Measurements from ENCODE around the gene PEDS1. TPM values are rescaled to one million over a fixed set of nuclear protein-coding genes. Genes with fewer than 3 reads are reported as not detected.
"Not testable (repeated sequence)": the region's sequence is repeated elsewhere in the genome, so short reads cannot be mapped to it uniquely, and the experiment has no call there.

PEDS1 gene
- total RNA-seq (10 to 100 TPM; 17.2 to 22.6 TPM), polyA plus RNA-seq (10 to 100 TPM in 1 of 2 donors, 1 to 10 TPM in 1; 6.5 to 13.9 TPM)
- long read RNA-seq, donor 1, full-length matches to known transcripts = 79 of 104 reads
- long read RNA-seq, donor 1, partial matches to known transcripts = 15 of 104 reads
- long read RNA-seq, donor 1, other reads (novel, unspliced or antisense) = 10 of 104 reads
- long read RNA-seq, donor 2, full-length matches to known transcripts = 7 of 16 reads
- long read RNA-seq, donor 2, partial matches to known transcripts = 1 of 16 reads
- long read RNA-seq, donor 2, other reads (novel, unspliced or antisense) = 8 of 16 reads

- Histone ChIP-seq H3K4me1 (ENCODE audit: control insufficient read depth in 1 of 2, insufficient read depth in 2 of 2, low read length in 2 of 2) (peaks cover 0 to 4% of the 10 kb centered on the region in 2 donors), H3K4me3 (ENCODE audit: low read length in 2 of 2) (peak within 1 kb of the TSS; percentile 64 to 86), H3K27ac (ENCODE audit: low read depth in 1 of 2, low read length in 2 of 2) (peak within 1 kb of the TSS in 1 of 2 donors; percentile 15), H3K9me3 (ENCODE audit: control insufficient read depth, low read length) (no peaks in the 10 kb centered on the region), H3K27me3 (ENCODE audit: control insufficient read depth in 1 of 2, insufficient read depth in 2 of 2, low read length in 1 of 2) (no peaks in the 10 kb centered on the region), H3K36me3 (ENCODE audit: control insufficient read depth in 1 of 2, insufficient read depth in 2 of 2, low read length in 1 of 2) (no peaks in the 10 kb centered on the region)
- intact Hi-C loops (cut with DNase I) = no loop called here
- 1 to 2% methylated on average over 56 to 99 of the region's 99 CpGs for WGBS, 2 donors
- ATAC-seq (ENCODE audit: low FRiP score) = peak; percentile 96
- DNase-seq = peak; percentile 96 to 97
Measured at GRCh38 chr20:50153500-50154377, at the start of gene PEDS1. Gene PEDS1, minus strand, starts transcription at chr20:50153723. Its CDS starts 86 bp downstream, at chr20:50153637.

GRCh38 chr20:50202677-50203076 lies 49.2 kb upstream of the PEDS1 start:
- 96 to 97% methylated on average over 5 of the region's 5 CpGs for WGBS, 2 donors
- Histone ChIP-seq H3K27ac (ENCODE audit: low read depth in 1 of 2, low read length in 2 of 2) (no peak overlapping the region), H3K9me3 (ENCODE audit: control insufficient read depth, low read length) (no peaks in the 10 kb centered on the region), H3K4me3 (ENCODE audit: low read length in 2 of 2) (no peak overlapping the region), H3K36me3 (ENCODE audit: control insufficient read depth in 1 of 2, insufficient read depth in 2 of 2, low read length in 1 of 2) (no peaks in the 10 kb centered on the region), H3K27me3 (ENCODE audit: control insufficient read depth in 1 of 2, insufficient read depth in 2 of 2, low read length in 1 of 2) (no peaks in the 10 kb centered on the region), H3K4me1 (ENCODE audit: control insufficient read depth in 1 of 2, insufficient read depth in 2 of 2, low read length in 2 of 2) (no peaks in the 10 kb centered on the region)
- no peak for DNase-seq
- intact Hi-C loops (cut with DNase I) = loop anchor here in 1 of 2 donors (5.0 kb wide), 1 partner anchor 80 kb away; no protein-coding TSS in a partner anchor
- no peak for ATAC-seq (ENCODE audit: low FRiP score)

DNA sequence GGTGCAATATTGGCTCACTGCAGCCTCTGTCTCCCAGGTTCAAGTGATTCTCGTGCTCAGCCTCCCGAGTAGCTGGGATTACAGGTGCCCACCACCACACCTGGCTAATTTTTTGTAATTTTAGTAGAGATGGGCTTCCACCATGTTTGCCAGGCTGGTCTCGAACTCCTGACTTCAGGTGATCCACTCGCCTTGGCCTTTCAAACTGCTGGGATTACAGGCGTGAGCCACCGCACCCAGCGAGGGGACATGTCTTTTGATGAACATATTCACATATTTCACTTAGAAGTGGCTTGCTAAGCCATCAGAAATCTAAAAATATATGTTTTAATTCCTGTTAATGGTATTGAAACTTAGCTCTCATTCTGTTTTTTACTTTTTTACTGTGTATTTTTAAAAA lies 48.2 kb upstream of the PEDS1 start:
- intact Hi-C loops (cut with DNase I) = loop anchor here in 1 of 2 donors (5.0 kb wide), 1 partner anchor 81 kb away; no protein-coding TSS in a partner anchor
- not testable (repeated sequence) for H3K4me1 ChIP-seq (ENCODE audit: control insufficient read depth in 1 of 2, insufficient read depth in 2 of 2, low read length in 2 of 2); H3K27me3 ChIP-seq (ENCODE audit: control insufficient read depth in 1 of 2, insufficient read depth in 2 of 2, low read length in 1 of 2); ATAC-seq (ENCODE audit: low FRiP score); H3K4me3 ChIP-seq (ENCODE audit: low read length in 2 of 2); H3K27ac ChIP-seq (ENCODE audit: low read depth in 1 of 2, low read length in 2 of 2); H3K36me3 ChIP-seq (ENCODE audit: control insufficient read depth in 1 of 2, insufficient read depth in 2 of 2, low read length in 1 of 2); H3K9me3 ChIP-seq (ENCODE audit: control insufficient read depth, low read length)
- peak in 1 of 2 donors; percentile 36 for DNase-seq
- WGBS, 2 donors = 97% methylated on average over 7 of the region's 7 CpGs

- WGBS, 2 donors = 77 to 81% methylated on average over 6 of the region's 6 CpGs
- H3K4me1 ChIP-seq (ENCODE audit: control insufficient read depth in 1 of 2, insufficient read depth in 2 of 2, low read length in 2 of 2) = no peaks in the 10 kb centered on the region
- no peaks in the 10 kb centered on the region for H3K9me3 ChIP-seq (ENCODE audit: control insufficient read depth, low read length)
- no peak overlapping the region for H3K27ac ChIP-seq (ENCODE audit: low read depth in 1 of 2, low read length in 2 of 2)
- intact Hi-C loops (cut with DNase I) = loop anchor here in 1 of 2 donors (5.0 kb wide), 1 partner anchor 82 kb away; no protein-coding TSS in a partner anchor
- no peak for ATAC-seq (ENCODE audit: low FRiP score)
- DNase-seq = peak in 1 of 2 donors; percentile 17
- no peaks in the 10 kb centered on the region for H3K27me3 ChIP-seq (ENCODE audit: control insufficient read depth in 1 of 2, insufficient read depth in 2 of 2, low read length in 1 of 2)
- H3K4me3 ChIP-seq (ENCODE audit: low read length in 2 of 2) = no peak overlapping the region
- no peaks in the 10 kb centered on the region for H3K36me3 ChIP-seq (ENCODE audit: control insufficient read depth in 1 of 2, insufficient read depth in 2 of 2, low read length in 1 of 2)
Measured at GRCh38 chr20:50200482-50201104, 47.1 kb upstream of the PEDS1 start.

- intact Hi-C loops (cut with DNase I) = loop anchor here (5.0 to 10.0 kb wide), 4 partner anchors 75 to 195 kb away; no protein-coding TSS in a partner anchor
- H3K4me1 ChIP-seq (ENCODE audit: control insufficient read depth in 1 of 2, insufficient read depth in 2 of 2, low read length in 2 of 2) = no peaks in the 10 kb centered on the region
- WGBS, 2 donors = 87 to 91% methylated on average over 4 of the region's 4 CpGs
- H3K4me3 ChIP-seq (ENCODE audit: low read length in 2 of 2) = no peak overlapping the region
- ATAC-seq (ENCODE audit: low FRiP score) = no peak
- H3K36me3 ChIP-seq (ENCODE audit: control insufficient read depth in 1 of 2, insufficient read depth in 2 of 2, low read length in 1 of 2) = no peaks in the 10 kb centered on the region
- no peaks in the 10 kb centered on the region for H3K9me3 ChIP-seq (ENCODE audit: control insufficient read depth, low read length)
- no peaks in the 10 kb centered on the region for H3K27me3 ChIP-seq (ENCODE audit: control insufficient read depth in 1 of 2, insufficient read depth in 2 of 2, low read length in 1 of 2)
- DNase-seq = peak in 1 of 2 donors; percentile 9
- H3K27ac ChIP-seq (ENCODE audit: low read depth in 1 of 2, low read length in 2 of 2) = no peak overlapping the region
Measured at GRCh38 chr20:50199703-50200102, 46.2 kb upstream of the PEDS1 start.

DNA sequence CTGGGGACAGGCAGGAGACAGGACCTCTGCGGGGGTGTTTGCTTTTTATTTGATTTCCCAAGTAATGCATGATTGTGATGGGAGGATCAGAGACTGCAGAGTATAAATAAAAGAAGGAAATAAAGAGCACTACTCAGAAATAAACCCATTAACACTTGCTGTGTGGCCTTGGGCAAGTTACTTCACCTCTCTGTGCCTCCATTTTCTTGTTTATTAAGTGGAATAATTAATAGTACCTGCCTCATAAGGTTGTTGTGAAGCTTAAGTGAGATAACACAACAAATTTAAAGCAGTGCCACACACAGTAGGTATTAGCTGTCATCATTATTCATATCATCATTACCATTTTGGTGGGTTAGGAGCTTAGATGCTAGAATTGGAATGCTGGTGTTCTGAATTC lies 45.2 kb upstream of the PEDS1 start:
- no peaks in the 10 kb centered on the region for H3K27me3 ChIP-seq (ENCODE audit: control insufficient read depth in 1 of 2, insufficient read depth in 2 of 2, low read length in 1 of 2)
- H3K36me3 ChIP-seq (ENCODE audit: control insufficient read depth in 1 of 2, insufficient read depth in 2 of 2, low read length in 1 of 2) = no peaks in the 10 kb centered on the region
- no peak overlapping the region for H3K27ac ChIP-seq (ENCODE audit: low read depth in 1 of 2, low read length in 2 of 2)
- no peak overlapping the region for H3K4me3 ChIP-seq (ENCODE audit: low read length in 2 of 2)
- no peak for ATAC-seq (ENCODE audit: low FRiP score)
- 85 to 94% methylated on average over 1 of the region's 1 CpG for WGBS, 2 donors
- intact Hi-C loops (cut with DNase I) = loop anchor here (10.0 kb wide), 3 partner anchors 76 to 196 kb away; no protein-coding TSS in a partner anchor
- H3K4me1 ChIP-seq (ENCODE audit: control insufficient read depth in 1 of 2, insufficient read depth in 2 of 2, low read length in 2 of 2) = no peaks in the 10 kb centered on the region
- no peak for DNase-seq
- H3K9me3 ChIP-seq (ENCODE audit: control insufficient read depth, low read length) = no peaks in the 10 kb centered on the region

DNA sequence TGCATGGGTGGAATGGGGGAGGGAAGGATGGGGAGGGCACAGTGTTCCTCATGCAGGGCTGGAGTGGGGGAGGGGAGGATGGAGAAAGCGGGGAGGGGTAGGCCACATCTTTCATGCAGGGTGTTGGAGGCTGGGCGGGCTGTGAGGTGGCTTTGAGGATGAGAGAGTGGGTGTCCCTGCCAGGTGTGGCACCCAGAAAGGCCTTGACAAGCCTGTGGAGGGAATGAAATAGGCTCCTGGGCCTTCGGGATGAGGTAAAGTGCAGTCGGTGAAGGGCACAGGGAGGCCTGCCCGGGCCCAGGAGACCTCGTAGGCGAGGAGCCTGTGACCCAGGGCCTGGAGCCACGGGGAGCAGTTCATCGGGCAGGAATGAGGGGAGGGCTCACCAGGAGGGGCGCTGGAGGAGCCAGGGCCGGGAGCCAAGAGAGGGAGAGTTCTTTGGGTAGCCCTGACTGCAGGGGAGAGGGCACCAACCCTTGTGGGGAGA lies 44.7 kb upstream of the PEDS1 start:
- DNase-seq = peak in 1 of 2 donors; percentile 44
- Histone ChIP-seq H3K4me1 (ENCODE audit: control insufficient read depth in 1 of 2, insufficient read depth in 2 of 2, low read length in 2 of 2) (no peaks in the 10 kb centered on the region), H3K27me3 (ENCODE audit: control insufficient read depth in 1 of 2, insufficient read depth in 2 of 2, low read length in 1 of 2) (no peaks in the 10 kb centered on the region), H3K9me3 (ENCODE audit: control insufficient read depth, low read length) (no peaks in the 10 kb centered on the region), H3K36me3 (ENCODE audit: control insufficient read depth in 1 of 2, insufficient read depth in 2 of 2, low read length in 1 of 2) (no peaks in the 10 kb centered on the region), H3K4me3 (ENCODE audit: low read length in 2 of 2) (no peak overlapping the region), H3K27ac (ENCODE audit: low read depth in 1 of 2, low read length in 2 of 2) (no peak overlapping the region)
- intact Hi-C loops (cut with DNase I) = loop anchor here (10.0 kb wide), 3 partner anchors 77 to 197 kb away; no protein-coding TSS in a partner anchor
- WGBS, 2 donors = 47 to 51% methylated on average over 11 of the region's 11 CpGs
- no peak for ATAC-seq (ENCODE audit: low FRiP score)

Measured in aorta (tissue), 5 donors.